Right lobe of liver (tissue), 4 donors: Measurements from ENCODE around the gene THSD8.
"Not testable (repeated sequence)": the region's sequence is repeated elsewhere in the genome, so short reads cannot be mapped to it uniquely, and the experiment has no call there.

Experiments used
- CTCF ChIP-seq, 4 donors: fragments of 200-600 bp in 3 of 4; fragments of 450-650 bp in 1 of 4; IDR thresholded peaks; one replicate each; pipeline versions ENCODE4 v1.5.1 to v1.8.0; 2016 to 2022; ENCODE audit warnings: antibody characterized with exemption in 4 of 4, mild to moderate bottlenecking in 2 of 4
- POLR2A ChIP-seq: fragments of 450-650 bp; IDR thresholded peaks from one replicate; pipeline ENCODE4 v1.6.1; 2017; ENCODE audit warnings: antibody characterized with exemption, mild to moderate bottlenecking
- donor health status: DM: no; HTN: no; CAD: no.
- donor health status: DM: no; HTN: no; CAD: no.
- donor health status: DM: no; HTN: yes; CAD: no.

GRCh38 chr19:12846613-12847012 is 44.7 kb downstream of the THSD8 start:
- not testable (repeated sequence) for TF ChIP-seq CTCF (IDR thresholded peaks at IDR 0.05); POLR2A
